GM19240 (cell line): ENCODE measurements around the gene ZNF598.
"Not testable (repeated sequence)": the region's sequence is repeated elsewhere in the genome, so short reads cannot be mapped to it uniquely, and the experiment has no call there.

Source experiments
- DNase-seq: peaks from one replicate; pipeline ENCODE4 v3.0.0; 2011; ENCODE audit warnings: low spot score; ENCODE audit not compliant: insufficient read length

The ZNF598 gene

DNA sequence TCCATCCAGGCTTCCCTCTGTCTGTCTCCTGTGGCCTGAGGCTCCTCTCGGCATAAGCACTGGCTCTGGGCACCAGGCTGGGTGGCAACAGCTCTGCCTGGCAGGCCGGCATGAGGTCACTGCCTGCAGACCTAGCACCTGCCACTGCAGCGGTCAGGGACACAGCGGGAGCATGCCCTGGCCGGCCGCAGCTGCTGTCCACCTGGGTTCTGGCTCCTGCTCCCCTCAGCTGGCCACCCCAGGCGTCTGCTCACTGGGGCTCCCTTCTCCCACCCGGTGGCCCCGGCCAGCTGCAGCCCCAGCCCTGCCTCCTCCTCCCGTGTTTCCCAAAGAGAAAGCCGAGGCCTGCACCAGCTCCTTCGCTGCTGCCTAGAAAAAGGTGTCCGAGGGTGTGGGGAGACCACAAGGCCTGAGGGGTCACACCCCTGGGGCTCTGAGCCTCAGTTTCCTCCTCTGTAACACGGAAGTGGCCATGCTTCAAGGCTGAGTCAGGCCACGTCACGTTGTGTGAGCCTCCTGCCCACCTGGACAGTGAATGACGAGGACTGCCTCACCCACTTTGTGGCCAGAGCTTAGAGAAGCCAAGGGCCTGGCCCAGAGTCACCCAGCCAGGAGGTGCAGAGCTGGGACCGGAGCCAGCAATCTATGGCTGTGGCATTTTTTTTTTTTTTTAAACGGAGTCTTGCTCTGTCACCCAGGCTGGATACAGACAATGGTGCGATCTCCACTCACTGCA lies 31.3 kb upstream of the ZNF598 start:
- DNase-seq = no peak

DNA sequence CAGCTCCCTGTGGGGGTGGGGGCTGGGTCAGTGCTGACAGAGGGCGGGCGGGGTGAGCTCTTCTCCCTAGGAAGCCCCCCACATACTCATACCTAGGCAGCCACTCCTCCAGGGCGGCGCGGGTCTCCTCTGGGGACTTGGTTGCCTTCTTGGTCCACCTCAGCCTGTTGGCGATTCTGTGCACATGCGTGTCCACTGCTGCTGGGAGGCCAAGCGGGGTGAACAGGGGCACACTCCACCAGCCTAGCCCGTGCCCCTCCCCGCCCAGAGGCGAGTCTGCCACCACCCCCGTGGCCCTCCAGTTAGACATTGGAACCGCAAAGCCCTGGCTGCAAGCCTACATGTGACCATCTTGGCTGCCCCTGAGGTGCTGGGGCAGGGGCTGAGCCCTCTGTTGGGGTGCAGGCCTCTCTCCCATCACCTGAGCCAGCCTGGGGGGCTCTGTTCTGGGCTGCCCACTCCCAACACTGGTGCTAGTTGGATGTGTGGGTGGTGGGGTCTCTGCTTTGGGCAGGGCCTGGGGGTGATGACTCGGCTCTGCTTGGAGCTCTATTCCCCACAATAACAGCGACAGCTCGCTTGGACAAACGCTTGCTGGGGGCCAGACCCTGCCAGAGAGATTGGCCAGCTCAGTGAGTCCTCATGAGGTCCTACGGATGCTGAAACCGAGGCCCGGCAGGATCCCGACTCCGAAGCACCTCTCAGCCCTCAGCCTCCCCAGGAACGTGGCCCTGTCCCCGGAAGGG lies 30.6 kb upstream of the ZNF598 start:
- no peak for DNase-seq

DNA sequence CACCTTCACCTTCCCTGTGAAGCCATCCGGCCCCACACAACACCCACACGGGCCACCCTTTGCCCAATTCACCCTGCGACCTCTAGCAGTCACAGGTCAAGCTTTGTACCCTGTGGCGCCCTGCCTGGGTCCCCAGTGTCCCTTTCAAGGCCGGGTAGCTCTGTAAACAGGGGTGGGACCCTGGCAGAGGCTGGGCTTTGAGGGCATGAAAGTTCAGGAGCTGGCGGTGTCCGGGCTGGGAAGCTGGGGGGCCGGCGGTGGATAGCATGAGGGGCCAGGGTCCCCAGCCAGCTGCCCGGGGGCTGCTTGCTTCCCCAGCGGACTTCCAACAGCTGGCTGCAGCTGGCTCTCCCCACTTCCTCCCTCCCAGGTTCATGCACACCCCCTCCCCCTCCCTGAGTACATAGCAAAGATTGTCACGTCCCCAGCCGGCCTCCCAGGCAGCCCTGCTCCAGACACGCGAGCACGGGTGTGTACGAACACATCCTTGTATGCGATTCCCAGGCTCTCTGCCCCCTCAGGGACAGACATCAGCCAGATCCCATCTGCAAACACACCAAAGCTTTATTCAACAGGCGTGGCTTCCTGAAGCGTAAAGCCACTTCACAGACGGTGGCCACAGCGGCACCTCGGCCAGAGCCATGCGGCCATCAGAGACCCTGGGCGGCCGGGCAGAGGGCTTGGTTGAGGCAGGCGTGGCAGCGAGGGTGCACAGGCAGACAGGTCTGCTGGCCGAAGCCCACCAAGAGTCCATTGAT lies 29.8 kb upstream of the ZNF598 start:
- DNase-seq = no peak

DNA sequence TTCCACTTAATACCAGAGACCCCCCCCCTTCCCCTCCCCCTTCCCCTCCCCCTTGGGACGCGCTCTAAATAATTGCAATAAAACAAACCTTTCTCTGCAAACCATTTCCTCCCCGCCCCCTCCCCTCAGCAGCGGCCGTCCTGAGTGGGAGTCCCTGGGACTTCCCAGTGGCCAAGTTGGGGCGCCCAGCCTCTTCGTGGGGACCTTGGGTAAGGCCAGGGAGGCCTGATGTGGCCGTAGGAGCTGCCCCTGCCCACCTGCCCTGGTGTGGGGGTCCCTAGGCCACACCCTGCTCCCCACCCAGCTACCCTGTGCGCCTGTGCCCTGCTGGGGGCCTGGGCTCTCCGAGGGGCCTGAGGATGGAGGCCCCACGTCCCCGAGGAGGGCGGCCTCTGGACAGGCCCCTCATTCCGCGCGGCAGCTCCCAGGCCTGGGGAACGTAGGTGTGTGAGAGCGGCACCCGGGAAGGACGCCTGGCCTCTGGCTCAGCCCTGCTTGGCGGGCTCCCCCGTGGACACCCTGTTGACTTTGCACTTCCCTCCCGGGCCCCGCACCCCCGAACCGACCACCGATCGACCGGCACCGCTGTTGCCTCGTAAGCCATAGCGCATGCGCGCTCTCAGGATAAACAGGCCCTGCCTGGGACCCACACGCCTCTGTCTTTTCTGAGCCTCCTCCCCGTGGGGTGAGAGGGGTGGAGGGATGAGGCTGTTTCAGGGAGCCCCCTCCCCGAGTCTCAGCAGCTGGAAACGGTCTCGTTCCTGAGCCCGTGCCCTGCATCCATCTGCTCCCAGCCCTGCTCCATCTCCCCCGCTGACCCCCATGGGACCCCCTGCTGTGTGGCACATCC lies 29.0 kb upstream of the ZNF598 start:
- DNase-seq = no peak

DNA sequence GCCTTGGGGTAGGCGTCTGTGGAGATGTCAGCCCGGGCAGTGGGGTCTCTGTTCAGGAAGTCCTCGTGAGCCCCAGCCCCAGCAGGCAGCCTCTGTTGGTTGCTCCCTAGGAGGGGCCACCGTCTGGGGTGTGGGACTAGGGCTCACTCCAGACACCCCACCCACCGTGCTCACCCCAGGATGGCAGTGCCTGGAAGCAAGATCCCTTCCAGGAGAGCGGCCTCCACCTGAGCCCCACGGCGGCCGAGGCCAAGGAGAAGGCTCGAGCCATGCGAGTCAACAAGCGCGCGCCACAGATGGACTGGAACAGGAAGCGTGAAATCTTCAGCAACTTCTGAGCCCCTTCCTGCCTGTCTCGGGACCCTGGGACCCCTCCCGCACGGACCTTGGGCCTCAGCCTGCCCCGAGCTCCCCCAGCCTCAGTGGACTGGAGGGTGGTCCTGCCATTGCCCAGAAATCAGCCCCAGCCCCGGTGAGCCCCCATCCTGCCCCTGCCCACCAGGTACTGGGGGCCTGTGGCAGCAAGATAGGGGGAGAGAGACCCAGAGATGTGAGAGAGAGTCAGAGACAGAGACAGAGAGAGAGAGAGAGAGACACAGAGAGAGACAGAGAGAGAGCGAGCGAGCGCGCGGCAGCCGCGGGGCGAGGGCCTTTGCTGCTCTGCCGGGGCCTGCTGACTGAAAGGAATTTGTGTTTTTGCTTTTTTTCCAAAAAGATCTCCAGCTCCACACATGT lies 28.2 kb upstream of the ZNF598 start:
- DNase-seq = no peak

DNA sequence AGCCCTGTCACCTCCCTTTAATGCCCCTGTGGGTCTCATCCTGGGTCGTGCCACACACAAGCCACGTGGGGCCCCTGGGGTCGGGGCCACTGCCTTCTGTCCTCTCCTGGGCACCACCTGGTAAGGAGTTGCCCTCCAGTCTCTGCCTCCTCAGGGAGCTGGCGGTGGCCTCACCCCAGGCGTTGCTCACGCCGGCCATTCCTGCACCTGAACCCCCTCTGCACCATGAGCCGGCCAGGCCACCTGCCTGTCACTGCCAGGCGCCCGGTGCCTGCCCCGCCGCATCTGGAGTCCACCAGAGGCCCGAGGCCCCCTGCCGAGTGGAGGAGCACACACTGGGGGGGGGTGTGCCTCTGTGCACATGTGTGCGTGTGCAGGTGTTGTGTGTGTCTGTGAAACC lies 27.5 kb upstream of the ZNF598 start:
- no peak for DNase-seq

DNA sequence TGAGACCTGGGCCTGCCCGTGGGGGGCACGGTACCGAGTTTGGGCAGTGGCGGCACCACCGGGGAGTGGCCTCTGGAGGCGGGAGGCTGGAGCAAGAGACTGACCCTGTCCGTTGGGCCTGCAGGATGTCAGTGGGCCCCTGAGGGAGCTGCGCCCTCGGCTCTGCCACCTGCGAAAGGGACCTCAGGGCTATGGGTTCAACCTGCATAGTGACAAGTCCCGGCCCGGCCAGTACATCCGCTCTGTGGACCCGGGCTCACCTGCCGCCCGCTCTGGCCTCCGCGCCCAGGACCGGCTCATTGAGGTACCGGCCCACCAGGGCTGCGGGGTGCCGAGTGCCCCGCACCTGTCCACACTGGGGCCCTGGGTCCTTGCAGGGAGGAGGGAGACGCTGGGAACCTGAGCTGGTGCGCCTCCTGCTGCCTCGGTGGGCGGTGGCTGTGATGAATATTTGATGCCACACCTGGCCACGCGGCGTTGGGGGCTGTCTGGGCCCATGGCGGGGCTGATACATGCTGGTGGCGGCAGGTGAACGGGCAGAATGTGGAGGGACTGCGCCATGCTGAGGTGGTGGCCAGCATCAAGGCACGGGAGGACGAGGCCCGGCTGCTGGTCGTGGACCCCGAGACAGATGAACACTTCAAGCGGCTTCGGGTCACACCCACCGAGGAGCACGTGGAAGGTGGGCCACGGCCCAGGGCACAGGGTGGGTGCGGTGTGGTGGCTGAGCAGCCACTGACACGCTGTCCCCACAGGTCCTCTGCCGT lies 26.8 kb upstream of the ZNF598 start:
- DNase-seq = no peak

DNA sequence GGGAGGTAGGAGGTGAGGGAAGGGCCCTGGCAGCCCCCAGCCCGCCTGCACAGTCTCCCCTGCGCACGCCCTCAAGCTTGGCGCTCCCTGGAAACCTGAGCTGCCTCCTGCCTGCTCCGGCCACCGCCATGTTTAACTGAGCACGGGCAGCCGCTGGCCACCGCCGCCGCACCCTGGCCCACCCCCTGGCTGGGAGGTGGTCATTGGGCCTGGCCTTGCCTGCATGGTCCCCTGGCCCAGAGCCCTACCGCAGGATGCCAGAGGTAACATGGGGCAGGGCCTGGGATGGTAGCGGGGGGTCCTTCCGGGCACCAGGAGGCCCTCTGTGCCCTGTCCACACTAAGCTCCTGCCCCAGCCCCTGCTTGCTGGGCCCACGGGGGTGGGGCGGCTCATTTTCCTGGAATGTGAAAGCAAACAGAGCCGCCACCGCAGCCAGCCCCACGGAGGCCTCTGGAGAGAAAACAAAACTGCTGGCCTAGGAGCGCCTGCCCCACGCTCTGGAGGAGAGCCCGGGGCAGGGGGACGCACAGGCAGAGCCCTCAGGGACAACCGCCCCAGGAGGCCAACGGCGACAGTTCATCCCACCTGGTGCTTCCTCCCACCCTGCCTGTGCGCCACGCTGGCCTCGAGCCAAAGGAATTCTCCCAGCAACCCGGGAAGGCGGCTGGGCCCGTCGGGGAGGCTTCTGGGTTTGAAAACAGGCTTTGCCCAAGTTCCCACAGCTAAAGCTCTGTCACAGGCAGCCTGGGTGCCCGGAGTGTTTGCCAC lies 26.0 kb upstream of the ZNF598 start:
- no peak for DNase-seq

DNA sequence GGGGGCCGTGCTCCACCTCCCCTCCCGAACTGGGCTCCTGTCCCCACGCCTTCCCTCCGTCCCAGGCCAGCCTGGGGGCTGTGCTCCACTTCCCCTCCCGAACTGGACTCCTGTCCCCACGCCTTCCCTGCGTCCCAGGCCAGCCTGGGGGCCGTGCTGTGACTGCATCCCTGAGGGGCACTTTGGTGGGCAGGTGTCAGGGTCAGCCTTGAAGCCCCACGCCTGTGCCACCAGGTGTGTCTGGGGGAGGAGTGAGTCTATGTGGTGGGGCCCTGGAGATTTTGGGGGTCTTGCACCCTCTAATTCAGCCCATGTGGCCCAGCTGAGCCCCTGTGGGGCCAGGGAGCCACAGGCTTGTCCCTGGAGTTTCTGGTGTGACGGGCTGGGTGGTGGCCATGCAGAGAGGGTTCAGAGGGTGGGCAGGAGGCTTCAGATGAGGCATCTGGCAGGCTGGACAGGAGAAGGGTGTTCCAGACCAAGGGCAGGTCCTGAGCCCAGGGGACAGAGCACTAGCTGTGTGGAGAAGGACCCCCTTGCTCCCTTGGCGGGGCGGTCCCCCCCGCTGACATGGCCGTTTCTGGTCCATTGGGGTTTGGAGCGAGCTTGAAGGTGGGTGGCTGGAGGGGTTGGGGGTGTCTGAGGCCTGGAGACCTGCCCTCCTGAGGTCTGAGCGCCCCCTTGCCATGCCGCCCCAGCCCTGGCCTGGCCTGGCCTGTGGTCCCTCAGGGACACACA lies 25.2 kb upstream of the ZNF598 start:
- no peak for DNase-seq

DNA sequence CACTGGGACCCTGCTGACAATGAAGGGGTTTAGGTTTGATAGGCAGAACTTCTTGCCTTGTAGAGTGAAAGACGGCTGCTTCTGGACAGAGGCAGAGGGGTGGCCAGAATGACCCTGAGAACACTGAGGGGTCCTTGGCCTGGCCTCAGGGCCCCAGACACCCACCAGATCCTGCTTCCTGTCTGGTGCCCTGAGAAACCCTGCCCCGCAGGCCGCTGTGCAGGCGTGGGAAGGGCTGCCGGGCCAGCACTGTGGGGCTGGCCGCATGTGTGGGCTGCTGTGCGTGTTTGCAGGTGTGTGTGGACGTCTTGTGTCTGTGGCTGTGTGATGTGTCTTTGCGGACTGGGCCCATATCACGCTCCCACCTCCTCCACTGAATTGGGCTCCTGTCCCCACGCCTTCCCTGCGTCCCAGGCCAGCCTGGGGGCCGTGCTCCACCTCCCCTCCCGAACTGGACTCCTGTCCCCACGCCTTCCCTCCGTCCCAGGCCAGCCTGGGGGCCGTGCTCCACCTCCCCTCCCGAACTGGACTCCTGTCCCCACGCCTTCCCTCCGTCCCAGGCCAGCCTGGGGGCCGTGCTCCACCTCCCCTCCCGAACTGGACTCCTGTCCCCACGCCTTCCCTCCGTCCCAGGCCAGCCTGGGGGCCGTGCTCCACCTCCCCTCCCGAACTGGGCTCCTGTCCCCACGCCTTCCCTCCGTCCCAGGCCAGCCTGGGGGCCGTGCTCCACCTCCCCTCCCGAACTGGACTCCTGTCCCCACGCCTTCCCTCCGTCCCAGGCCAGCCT lies 24.5 kb upstream of the ZNF598 start:
- not testable (repeated sequence) for DNase-seq

DNA sequence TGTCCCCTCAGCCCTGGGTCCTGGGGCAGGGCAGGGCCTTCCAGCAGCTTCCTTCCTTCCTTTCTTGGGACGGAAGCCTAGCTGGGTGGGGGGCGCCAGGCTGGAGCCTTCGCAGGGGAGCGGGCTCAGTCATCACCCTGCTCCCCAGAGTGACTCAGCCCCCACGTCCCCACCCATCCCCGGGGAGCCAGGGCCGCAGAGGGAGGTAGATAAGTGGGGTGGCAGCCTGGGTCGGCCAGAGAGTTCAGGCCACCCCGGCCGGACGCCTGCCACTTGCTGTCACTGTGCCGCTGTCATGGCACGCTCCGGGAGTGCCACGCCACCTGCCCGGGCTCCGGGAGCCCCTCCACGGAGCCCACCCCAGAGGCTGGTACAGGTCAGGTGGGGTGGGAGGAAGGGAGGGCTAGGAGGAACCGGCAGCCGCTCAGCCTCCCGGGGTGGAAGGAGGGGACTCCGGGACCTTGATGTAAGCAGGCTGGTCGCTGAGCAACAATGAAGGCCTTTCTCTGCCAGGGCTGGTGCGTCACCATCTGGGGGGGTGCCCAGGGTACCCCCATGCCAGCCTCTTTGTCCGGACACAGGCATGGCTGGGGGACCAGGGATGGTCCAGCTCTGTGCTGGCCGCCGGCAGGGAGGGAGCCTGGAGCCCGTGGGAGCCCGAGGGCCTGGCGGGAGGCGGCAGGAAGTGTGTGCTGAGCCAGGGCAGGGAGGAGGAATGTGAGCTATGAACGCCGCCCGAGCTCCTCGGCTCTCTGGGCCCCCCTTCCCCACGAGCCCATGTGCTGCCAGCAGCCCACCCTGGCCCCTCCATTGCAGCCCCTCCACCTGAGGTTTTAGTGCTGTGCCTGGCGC lies 23.7 kb upstream of the ZNF598 start:
- no peak for DNase-seq

DNA sequence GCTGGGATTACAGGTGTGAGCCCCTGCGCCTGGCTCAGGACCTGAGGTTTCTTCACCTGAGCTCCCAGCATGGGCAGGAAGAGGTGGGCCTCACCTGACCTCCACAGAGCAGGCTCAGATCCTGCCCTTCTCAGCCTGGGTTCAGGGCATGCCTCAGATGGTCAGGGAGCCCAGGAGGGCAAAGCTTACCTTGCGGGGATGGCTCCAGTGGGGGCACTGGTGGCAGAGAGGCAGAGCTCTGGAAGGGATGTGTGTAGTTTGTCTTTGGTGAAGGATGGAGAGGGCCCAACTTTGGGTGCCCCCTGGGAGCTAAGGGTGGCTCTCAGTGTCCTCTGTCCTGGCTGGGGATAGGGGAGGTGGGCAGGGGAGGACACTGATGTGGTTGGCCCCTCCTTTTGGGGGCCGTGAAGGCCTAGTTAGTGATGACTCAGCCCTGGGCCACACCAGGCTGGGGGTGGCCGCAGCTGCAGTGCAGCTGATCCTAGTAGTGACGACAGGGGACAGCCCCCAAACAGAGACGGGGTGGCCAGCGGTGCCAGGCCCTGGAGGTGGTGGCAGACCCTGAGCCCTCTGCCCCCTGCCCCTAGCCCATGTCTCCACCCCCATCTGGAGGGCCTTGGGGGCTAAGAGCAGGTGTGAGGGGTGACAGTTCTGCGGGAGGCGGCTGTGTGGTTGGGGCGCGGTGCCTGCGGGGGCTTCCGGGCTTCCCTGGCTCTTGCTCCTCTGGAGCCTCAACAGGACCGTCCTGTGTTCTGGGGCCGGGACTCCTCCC lies 22.9 kb upstream of the ZNF598 start:
- no peak for DNase-seq

DNA sequence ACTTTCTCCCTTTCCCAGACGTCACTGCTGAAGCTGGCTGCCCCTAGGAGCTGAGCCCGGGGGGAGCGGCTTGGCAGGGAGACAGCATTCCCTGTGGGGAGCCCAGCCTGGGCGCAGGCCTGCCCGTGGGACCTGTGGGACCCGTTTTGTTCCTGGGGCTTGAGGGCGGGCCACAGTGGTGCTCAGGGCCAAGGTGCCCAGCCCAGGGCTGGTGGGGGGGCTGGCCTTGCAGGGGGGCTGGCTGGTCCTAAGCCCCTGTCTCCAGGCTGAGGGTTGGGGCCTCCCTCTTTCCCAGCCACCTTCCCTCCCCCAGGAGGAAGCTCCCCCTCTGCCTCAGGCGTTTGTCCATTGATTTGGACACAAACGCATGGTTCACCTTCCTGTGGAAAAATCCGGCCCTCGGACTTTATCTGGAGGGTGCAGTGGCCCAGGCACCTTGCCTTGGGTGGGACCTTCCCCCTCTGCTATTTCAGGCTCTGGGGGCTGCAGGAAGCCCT lies 21.5 kb upstream of the ZNF598 start:
- DNase-seq = no peak

DNA sequence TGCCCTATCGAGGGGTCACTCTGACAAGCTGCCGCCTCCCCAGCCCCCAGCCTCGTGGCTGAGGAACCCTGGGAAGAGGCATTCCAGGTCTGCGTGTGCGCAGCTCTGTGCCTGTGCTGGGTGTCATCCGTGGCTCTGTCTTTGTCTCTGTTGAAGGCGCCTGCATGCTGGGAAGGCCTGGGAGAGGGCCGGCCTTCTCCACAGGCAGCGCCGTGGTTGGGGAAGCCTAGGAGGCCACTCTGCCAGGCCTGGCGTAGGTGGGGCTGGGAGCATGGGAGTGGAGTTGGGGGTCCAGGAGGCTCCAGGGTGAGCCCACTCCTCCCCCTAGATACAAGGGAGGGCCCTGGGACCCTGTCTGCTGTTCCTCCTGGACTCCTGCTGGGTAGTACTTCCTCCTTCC lies 20.4 kb upstream of the ZNF598 start:
- no peak for DNase-seq

DNA sequence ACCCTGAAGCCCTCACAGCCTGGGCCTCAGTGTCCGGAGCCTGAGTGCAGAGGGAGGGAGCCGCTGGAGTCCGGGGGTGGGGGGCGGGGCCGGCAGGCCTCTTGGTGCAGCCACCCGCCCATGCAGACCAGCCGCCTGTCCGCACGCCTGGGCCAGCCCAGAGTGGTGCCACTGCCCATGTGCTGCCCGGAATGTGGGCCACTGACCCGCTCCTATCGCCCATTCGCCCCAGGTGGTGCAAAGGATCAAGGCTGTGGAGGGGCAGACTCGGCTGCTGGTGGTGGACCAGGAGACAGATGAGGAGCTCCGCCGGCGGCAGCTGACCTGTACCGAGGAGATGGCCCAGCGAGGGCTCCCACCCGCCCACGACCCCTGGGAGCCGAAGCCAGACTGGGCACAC lies 19.7 kb upstream of the ZNF598 start:
- DNase-seq = no peak
